ENCODE data around the gene SV2A. TPM values are rescaled to one million over a fixed set of nuclear protein-coding genes. Genes with fewer than 3 reads are reported as not detected.

SV2A gene
- total RNA-seq, 1 experiment from 2014 or later, result 47.1 TPM

DNA sequence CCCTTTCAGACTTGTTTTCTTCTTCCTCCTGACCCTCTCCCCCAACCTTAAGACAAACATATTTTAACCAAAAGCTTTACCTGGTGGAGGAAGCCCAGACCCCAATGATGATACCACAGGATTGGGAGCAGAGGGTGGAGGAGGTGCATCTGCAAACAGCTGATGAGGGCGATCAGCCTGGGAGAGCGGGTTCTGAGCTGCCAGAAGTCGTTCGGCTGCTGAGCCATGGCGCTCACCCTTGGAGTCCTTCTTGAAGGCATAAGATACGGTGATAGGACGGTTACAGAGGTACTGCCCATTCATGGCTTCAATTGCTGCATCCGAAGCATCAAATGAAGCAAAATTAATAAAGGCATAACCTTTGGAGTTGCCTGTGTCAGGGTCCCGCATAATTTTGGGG lies 8.7 kb upstream of the SV2A start:
- H3K9me3 Mint-ChIP-seq, result no peaks in the 10 kb centered on the region
- CTCF ChIA-PET, result no interaction called here
- TF ChIP-seq MXD4 (CRISPR knock-in tag; IDR thresholded peaks at IDR 0.05; ENCODE audit: borderline replicate concordance) (no peak), NFATC4 (CRISPR knock-in tag; IDR thresholded peaks at IDR 0.05) (no peak), ZNF263 (CRISPR knock-in tag; IDR thresholded peaks at IDR 0.05; ENCODE audit: low read depth) (no peak), RELA (CRISPR knock-in tag; IDR thresholded peaks at IDR 0.05; ENCODE audit: borderline replicate concordance) (no peak), SMAD3 (CRISPR knock-in tag; IDR thresholded peaks at IDR 0.05; ENCODE audit: borderline replicate concordance) (no peak), NR2C2 (CRISPR knock-in tag; IDR thresholded peaks at IDR 0.05) (no peak)
- TF ChIP-seq, protein P1, sequence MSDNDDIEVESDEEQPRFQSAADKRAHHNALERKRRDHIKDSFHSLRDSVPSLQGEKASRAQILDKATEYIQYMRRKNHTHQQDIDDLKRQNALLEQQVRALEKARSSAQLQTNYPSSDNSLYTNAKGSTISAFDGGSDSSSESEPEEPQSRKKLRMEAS (CRISPR knock-in tag; IDR thresholded peaks at IDR 0.05), result no peak
- TF ChIP-seq, protein P2, sequence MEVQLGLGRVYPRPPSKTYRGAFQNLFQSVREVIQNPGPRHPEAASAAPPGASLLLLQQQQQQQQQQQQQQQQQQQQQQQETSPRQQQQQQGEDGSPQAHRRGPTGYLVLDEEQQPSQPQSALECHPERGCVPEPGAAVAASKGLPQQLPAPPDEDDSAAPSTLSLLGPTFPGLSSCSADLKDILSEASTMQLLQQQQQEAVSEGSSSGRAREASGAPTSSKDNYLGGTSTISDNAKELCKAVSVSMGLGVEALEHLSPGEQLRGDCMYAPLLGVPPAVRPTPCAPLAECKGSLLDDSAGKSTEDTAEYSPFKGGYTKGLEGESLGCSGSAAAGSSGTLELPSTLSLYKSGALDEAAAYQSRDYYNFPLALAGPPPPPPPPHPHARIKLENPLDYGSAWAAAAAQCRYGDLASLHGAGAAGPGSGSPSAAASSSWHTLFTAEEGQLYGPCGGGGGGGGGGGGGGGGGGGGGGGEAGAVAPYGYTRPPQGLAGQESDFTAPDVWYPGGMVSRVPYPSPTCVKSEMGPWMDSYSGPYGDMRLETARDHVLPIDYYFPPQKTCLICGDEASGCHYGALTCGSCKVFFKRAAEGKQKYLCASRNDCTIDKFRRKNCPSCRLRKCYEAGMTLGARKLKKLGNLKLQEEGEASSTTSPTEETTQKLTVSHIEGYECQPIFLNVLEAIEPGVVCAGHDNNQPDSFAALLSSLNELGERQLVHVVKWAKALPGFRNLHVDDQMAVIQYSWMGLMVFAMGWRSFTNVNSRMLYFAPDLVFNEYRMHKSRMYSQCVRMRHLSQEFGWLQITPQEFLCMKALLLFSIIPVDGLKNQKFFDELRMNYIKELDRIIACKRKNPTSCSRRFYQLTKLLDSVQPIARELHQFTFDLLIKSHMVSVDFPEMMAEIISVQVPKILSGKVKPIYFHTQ (CRISPR knock-in tag; IDR thresholded peaks at IDR 0.05), result no peak
- TF ChIP-seq, protein P3, sequence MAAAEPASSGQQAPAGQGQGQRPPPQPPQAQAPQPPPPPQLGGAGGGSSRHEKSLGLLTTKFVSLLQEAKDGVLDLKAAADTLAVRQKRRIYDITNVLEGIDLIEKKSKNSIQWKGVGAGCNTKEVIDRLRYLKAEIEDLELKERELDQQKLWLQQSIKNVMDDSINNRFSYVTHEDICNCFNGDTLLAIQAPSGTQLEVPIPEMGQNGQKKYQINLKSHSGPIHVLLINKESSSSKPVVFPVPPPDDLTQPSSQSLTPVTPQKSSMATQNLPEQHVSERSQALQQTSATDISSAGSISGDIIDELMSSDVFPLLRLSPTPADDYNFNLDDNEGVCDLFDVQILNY (CRISPR knock-in tag; IDR thresholded peaks at IDR 0.05), result no peak
- TF ChIP-seq, protein P4, sequence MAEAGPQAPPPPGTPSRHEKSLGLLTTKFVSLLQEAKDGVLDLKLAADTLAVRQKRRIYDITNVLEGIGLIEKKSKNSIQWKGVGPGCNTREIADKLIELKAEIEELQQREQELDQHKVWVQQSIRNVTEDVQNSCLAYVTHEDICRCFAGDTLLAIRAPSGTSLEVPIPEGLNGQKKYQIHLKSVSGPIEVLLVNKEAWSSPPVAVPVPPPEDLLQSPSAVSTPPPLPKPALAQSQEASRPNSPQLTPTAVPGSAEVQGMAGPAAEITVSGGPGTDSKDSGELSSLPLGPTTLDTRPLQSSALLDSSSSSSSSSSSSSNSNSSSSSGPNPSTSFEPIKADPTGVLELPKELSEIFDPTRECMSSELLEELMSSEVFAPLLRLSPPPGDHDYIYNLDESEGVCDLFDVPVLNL (CRISPR knock-in tag; IDR thresholded peaks at IDR 0.05; ENCODE audit: borderline replicate concordance, low read depth), result no peak
- TF ChIP-seq, protein P5, sequence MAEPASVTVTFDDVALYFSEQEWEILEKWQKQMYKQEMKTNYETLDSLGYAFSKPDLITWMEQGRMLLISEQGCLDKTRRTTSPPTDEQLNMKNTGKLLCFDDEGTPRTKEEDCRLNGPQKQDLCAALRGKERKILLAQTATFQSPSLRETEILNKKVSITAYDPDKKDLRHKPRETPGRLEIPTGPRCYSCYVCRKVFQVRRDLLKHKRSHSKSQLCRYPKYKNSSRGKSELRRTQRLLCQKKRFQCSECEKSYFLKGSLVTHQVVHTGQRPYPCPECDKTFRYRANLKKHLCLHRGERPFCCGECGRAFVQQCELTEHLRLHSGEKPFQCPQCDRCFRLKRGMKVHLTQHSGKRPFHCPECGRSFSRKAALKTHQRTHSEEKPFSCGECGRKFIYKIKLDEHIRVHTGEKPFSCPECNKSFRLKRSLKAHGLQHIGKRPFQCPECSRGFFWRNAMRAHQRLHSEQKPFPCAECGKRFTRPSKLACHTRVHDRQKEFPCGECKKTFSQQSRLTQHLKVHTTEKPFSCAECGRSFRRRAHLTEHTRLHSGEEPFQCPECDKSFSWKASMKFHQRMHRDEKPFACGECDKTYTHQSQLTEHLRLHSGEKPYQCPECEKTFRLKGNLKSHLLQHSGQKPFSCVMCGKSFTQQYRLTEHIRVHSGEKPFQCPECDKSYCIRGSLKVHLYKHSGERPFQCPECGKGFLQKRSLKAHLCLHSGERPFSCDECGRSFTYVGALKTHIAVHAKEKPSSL (CRISPR knock-in tag; conservative IDR thresholded peaks at IDR 0.05), result no peak
- TF ChIP-seq, protein P6, sequence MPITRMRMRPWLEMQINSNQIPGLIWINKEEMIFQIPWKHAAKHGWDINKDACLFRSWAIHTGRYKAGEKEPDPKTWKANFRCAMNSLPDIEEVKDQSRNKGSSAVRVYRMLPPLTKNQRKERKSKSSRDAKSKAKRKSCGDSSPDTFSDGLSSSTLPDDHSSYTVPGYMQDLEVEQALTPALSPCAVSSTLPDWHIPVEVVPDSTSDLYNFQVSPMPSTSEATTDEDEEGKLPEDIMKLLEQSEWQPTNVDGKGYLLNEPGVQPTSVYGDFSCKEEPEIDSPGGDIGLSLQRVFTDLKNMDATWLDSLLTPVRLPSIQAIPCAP (CRISPR knock-in tag; IDR thresholded peaks at IDR 0.05), result no peak
- POLR2A ChIA-PET, result no interaction called here
- no peaks in the 10 kb centered on the region for H3K27me3 Mint-ChIP-seq (ENCODE audit: low read depth)
- DNase-seq (ENCODE audit: low spot score), result no peak
- peaks cover 24% of the 10 kb centered on the region for H3K4me1 Mint-ChIP-seq
- peak overlapping the region; percentile 100 for H3K4me3 Mint-ChIP-seq
- H3K27ac Mint-ChIP-seq, result peak overlapping the region; percentile 71; the same call in 1 of the 2 replicates
- ATAC-seq, result no peak
- H3K36me3 Mint-ChIP-seq, result peaks cover 45% of the 10 kb centered on the region

DNA sequence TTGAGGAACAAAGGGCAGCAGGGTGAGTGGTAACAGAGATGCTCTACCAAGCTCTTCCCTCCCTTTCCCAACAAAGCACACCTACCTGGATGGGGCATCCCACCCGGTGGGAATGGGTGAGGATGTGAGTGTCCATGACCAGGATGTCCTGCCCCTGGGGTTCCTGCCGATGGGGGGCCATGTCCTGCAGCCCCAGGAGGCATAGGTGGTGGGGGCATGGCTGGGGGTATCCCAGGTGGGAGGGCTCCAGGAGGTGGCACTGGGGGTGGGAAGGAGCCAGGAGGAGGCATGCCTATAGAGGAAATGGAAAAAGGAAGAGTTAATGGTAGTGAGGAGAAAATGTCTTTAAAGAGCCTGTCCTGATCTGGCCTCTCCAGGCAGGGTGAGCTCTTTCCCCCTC lies 8.1 kb upstream of the SV2A start:
- CTCF ChIA-PET, result no interaction called here
- Mint-ChIP-seq H3K27me3 (ENCODE audit: low read depth) (no peaks in the 10 kb centered on the region), H3K4me3 (peak overlapping the region; percentile 100), H3K9me3 (no peaks in the 10 kb centered on the region), H3K36me3 (peaks cover 45% of the 10 kb centered on the region), H3K27ac (0 out of 2 replicates have a peak overlapping the region, but pooled peaks have one; percentile 71), H3K4me1 (peaks cover 24% of the 10 kb centered on the region)
- POLR2A ChIA-PET, result no interaction called here
- DNase-seq (ENCODE audit: low spot score) (no peak), ATAC-seq (no peak)
- no peak for TF ChIP-seq ZNF232 (CRISPR knock-in tag; IDR thresholded peaks at IDR 0.05)
- TF ChIP-seq, protein P2 (CRISPR knock-in tag; IDR thresholded peaks at IDR 0.05), result no peak
- no peak for TF ChIP-seq PRRX2 (CRISPR knock-in tag; IDR thresholded peaks at IDR 0.05)
- no peak for TF ChIP-seq FOXJ3 (CRISPR knock-in tag; IDR thresholded peaks at IDR 0.05; ENCODE audit: borderline replicate concordance)
- no peak for TF ChIP-seq SMAD3 (CRISPR knock-in tag; IDR thresholded peaks at IDR 0.05; ENCODE audit: borderline replicate concordance)
- no peak for TF ChIP-seq JAZF1 (CRISPR knock-in tag; IDR thresholded peaks at IDR 0.05)
- TF ChIP-seq, protein P6 (CRISPR knock-in tag; IDR thresholded peaks at IDR 0.05), result no peak
- no peak for TF ChIP-seq GRHL2 (CRISPR knock-in tag; IDR thresholded peaks at IDR 0.05; ENCODE audit: insufficient replicate concordance, severe bottlenecking)
- no peak for TF ChIP-seq TEAD4 (CRISPR knock-in tag; IDR thresholded peaks at IDR 0.05)
- TF ChIP-seq, protein P7, sequence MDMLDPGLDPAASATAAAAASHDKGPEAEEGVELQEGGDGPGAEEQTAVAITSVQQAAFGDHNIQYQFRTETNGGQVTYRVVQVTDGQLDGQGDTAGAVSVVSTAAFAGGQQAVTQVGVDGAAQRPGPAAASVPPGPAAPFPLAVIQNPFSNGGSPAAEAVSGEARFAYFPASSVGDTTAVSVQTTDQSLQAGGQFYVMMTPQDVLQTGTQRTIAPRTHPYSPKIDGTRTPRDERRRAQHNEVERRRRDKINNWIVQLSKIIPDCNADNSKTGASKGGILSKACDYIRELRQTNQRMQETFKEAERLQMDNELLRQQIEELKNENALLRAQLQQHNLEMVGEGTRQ (CRISPR knock-in tag; IDR thresholded peaks at IDR 0.05), result no peak
- TF ChIP-seq, protein P8, sequence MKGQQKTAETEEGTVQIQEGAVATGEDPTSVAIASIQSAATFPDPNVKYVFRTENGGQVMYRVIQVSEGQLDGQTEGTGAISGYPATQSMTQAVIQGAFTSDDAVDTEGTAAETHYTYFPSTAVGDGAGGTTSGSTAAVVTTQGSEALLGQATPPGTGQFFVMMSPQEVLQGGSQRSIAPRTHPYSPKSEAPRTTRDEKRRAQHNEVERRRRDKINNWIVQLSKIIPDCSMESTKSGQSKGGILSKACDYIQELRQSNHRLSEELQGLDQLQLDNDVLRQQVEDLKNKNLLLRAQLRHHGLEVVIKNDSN (CRISPR knock-in tag; IDR thresholded peaks at IDR 0.05), result no peak
- TF ChIP-seq ZNF423 (CRISPR knock-in tag; IDR thresholded peaks at IDR 0.05), result no peak
